NCI-H1048 (cell line): ENCODE data around the gene TCAP.

Experiments
- DNase-seq: peaks from one replicate; lab custom pipeline; 2025; lab: John Stamatoyannopoulos, UW

Gene TCAP

DNA sequence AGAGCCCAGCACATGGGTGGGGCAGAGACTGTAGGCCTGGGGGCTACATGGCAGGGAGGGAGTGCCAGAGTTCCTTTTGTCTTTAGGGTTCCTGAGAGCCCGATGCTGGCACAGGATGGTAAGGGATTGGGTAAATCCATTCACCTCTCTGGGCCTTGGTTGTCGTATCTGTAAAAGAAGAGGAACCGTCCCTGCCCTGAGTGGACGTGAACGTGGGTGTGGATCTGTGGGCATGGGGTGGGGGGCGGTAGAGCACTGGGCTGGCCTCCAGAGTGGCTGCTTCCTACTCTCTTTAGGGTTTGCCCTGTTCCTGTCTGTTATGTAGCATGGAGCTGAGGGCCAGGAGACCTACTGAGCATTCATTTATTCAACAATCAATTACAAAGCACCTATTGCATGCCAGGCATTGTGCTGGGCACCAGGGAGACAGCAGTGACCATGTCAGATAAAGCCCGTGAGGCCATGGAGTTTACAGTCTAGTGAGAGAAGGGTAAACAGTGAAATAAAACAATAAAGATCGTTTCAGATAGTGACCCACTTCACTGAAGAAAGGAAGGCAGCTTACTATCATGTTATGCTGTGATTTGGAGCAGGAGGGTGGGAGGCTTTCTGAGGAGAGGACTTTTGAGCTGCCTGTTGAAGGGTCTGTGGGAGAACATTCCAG lies 13.1 kb upstream of the TCAP start:
- no peak for DNase-seq

- no peak for DNase-seq
Measured at GRCh38 chr17:39652587-39653315, 12.4 kb upstream of the TCAP start.

DNA sequence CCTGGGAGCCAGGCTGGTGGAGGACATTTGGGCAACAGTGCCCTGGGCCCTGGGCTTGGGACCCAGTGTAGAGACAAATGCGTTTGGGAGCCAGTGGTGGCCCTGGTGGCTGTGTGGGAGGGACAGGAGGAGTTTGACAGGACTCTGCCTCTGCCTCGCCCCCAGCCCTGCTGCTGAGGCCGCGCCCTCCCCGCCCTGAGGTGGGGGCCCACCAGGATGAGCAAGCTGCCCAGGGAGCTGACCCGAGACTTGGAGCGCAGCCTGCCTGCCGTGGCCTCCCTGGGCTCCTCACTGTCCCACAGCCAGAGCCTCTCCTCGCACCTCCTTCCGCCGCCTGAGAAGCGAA lies 11.9 kb upstream of the TCAP start:
- DNase-seq: no peak

DNA sequence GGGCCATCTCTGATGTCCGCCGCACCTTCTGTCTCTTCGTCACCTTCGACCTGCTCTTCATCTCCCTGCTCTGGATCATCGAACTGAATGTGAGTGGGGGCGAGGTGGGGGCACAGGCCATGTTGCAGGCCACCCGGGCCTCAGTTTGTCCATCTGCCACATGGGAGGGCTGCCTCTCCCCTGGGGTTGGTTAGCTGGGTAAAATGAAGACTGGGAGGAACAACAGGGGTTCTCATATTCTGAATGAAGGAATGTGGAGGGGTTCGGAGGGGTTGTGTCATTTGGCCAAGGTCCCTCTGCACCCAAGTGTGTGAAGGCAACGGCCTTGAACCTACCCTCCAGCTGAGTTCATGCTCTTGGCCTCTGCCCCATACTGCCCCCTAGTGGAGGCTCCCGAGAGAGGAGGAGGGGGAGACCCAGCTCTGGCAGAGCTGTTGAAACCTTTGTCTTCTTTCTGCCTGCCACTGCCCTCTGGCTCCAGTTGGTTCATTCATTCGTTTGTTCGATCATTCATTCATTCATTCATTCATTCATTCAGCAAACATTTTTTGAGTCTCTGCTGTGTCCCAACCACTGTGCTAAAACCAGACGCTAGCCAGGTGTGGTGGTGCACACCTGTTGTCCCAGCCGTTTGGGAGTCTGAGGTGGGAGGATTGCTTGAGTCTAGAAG lies 11.4 kb upstream of the TCAP start:
- no peak for DNase-seq

DNA sequence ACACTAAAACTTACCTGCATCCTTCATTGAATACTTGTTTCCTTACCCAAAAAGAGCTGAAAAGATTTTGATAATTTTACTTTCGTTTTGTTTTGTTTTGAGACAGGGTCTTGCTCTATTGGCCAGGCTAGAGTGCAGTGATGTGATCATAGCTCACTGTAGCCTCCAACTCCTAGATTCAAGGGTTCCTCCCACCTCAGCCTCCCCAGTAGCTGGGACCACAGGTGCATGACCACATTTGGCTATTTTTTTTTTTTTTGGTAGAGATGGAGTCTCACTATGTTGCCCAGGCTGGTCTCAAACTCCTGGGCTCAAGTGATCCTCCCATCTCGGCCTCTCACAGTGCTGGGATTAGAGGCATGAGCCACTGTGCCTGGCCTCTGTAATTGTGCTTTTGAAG lies 10.0 kb upstream of the TCAP start:
- DNase-seq: no peak

DNA sequence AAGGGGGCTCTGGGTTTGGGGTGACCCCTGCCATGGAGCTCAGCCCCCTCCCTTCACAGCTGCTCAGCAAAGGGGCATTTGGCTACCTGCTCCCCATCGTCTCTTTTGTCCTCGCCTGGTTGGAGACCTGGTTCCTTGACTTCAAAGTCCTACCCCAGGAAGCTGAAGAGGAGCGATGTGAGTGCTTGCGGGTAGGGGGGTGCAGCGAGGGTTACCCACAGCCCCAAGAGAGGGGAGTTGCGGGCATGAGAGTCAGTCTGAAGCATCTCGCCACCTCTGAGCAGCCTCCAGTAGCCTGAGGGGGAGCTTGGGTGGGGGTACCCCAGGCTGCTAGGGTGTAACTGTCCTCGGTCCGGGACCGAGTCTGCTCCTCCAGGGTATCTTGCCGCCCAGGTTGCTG lies 6.8 kb upstream of the TCAP start:
- DNase-seq: no peak

DNA sequence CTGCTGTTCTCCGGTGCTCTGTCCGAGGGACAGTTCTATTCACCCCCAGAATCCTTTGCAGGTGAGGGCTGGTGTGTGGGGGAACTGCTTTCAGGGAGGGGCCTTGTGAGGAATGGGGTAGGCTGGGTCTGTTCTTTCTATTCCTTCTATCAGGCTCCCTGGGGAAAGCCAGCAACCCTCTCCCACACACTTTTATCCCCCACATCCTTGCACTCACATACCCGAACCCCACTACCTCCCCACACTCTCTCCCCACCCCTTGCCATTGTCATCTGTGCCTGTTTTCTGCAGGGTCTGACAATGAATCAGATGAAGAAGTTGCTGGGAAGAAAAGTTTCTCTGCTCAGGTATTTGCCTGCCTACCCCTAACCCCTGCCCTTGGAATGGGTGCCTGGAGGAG lies 6.4 kb upstream of the TCAP start:
- no peak for DNase-seq

DNA sequence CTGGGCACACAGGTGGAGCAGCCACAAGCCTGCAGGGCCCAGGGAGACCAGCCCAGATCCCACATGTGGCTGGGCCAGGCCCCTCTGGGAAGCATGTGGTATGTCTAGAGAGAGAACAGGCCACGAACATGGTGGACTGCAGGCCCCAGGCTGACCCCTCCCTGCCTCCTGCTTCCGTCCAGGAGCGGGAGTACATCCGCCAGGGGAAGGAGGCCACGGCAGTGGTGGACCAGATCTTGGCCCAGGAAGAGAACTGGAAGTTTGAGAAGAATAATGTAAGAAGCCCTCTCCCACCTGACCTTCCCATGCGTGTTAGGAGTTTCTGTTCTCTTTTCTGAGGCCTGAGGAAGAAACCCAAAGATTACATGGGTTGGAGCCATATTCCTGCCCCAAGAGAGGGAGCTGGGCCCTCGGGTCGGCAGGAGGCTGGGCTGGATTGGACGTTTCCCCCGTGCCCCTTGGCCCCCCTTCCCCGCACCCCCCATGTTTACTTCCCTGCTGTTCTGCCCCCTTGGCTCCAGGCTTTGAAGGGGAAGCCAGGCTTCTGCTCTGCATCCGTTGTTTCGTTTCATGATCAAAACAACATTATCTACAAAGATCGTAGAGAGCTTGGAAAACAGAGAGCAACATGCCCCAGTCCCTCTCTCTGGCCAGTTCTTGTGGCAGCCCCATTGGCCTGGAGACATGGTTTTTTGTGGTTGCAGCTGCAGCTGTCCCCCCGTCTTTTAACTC lies 5.7 kb upstream of the TCAP start:
- no peak for DNase-seq

DNA sequence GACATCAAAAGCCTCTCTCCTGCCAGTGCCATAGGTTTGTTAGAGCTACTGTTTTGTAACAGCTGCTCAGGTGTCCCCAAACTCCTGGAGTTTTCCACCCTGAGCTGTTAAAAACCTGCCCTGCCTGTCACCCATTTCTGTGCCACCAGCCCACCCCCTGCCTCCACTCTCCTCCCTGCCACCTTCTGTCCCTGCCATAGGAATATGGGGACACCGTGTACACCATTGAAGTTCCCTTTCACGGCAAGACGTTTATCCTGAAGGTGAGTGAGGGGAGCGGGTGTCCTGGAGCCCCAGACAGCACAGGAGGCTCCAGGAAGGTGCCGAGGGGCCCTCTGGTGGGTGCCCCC lies 5.2 kb upstream of the TCAP start:
- no peak for DNase-seq

GRCh38 chr17:39660397-39661385 lies 4.5 kb upstream of the TCAP start:
- no peak for DNase-seq

- no peak for DNase-seq
Measured at GRCh38 chr17:39661744-39662541, 3.2 kb upstream of the TCAP start.

GRCh38 chr17:39662551-39663339 lies 2.4 kb upstream of the TCAP start:
- no peak for DNase-seq

DNA sequence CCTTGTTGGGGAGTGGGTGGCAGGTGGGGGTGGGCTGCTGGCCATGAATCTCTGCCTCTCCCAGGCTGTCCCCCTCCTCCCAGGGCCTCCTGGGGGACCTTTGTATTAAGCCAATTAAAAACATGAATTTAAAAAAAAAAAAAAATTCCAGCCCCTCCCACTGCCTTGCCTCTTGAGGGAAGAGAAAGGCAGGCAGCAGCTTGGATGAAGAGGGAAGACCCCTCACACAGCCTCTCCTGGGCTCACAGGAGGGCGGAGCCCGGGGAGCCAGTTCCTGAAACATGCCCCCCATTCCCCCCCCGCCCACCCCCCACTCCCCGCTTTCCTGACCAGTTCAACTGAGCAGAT lies 1.8 kb upstream of the TCAP start:
- DNase-seq: no peak

- no peak for DNase-seq
Measured at GRCh38 chr17:39663688-39664580, 1.2 kb upstream of the TCAP start.

- DNase-seq: no peak
Measured at GRCh38 chr17:39665642-39666224, 584 bp downstream of the TCAP start.

GRCh38 chr17:39666231-39666600 lies 1.1 kb downstream of the TCAP start:
- no peak for DNase-seq

DNA sequence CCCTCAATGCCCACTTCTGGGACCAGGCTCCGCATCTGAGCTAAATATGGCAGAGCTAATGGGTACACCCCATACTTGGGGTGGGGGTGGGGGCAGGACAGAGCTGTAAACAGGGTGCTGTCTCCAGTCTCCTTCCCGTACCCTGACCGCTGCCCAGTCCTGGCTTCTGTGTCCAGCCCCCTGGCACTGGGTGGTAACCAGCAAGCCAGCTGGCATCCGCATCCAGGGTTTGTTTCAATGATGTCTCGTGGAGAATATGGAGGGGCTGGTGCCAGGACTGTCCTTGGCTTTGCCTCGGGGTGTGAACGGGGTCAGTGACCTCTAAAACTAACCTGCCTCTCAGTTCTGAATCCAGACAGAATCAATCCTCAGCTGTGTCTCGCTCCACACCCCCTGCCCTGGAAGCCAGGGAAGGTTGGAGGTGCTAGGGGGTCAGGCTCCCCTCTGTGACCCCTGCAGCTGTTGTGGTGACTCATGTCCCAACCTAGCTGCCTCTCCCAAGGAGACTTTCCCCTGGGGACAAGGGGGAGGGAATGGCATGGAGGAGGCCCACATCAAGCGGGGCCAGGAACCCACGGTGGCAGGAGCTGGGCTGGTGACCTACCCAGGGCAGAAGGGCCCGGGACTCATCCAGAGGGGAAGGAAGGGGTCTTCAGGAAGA lies 1.6 kb downstream of the TCAP start:
- no peak for DNase-seq

GRCh38 chr17:39667262-39667944 lies 2.3 kb downstream of the TCAP start:
- no peak for DNase-seq
